Sigmoid colon (tissue), 3 donors: ENCODE results near the gene CEP68.

Experiments
- CTCF ChIP-seq, 4 experiments: fragments of 450-650 bp in 3 of 4; fragments of 200-600 bp in 1 of 4; IDR thresholded peaks; one replicate each; pipeline ENCODE4 v1.5.1; 2016 to 2019; ENCODE audit warnings: antibody characterized with exemption in 4 of 4, mild to moderate bottlenecking in 3 of 4, moderate library complexity in 2 of 4
- POLR2A ChIP-seq, 2 donors: fragments of 450-650 bp; IDR thresholded peaks; one replicate each; pipeline ENCODE4 v1.6.1; 2016; ENCODE audit warnings: antibody characterized with exemption in 2 of 2, mild to moderate bottlenecking in 2 of 2, moderate library complexity in 2 of 2

- no peak for TF ChIP-seq CTCF (IDR thresholded peaks at IDR 0.05)
- no peak for TF ChIP-seq POLR2A (IDR thresholded peaks at IDR 0.05)
Observed at GRCh38 chr2:65035351-65035943, 20.8 kb upstream of the CEP68 start.
